ENCODE measurements around the gene IL1RAPL2. TPM values are rescaled to one million over a fixed set of nuclear protein-coding genes. Genes with fewer than 3 reads are reported as not detected.

The IL1RAPL2 gene
- total and polyA plus RNA-seq, 2 of the 4 experiments (the other 2 are of a cell fraction) = 0.03 TPM; not detected in 1

- H3K23ac ChIP-seq (ENCODE audit: low read depth, low read length) = no peak overlapping the region
- H3K4me1 ChIP-seq (ENCODE audit: control insufficient read depth, insufficient read depth, low read length) = no peaks in the 10 kb centered on the region
- no peak overlapping the region for H2BK15ac ChIP-seq (ENCODE audit: low read depth, low read length)
- intact Hi-C loops (cut with micrococcal nuclease) (no loop called here), in situ Hi-C loops (cut with MboI; ENCODE audit: low sequenced_read_pairs) (no loop called here), dilution Hi-C loops (cut with HindIII; ENCODE audit: low sequenced_read_pairs, unreplicated experiment) (no loop called here)
- no peak for TF ChIP-seq RAD21 (IDR thresholded peaks at IDR 0.05; ENCODE audit: low read length)
- TF ChIP-seq SMC3 (IDR thresholded peaks at IDR 0.05; ENCODE audit: low read depth, low read length) = no peak
- no peak for TF ChIP-seq RFX5 (IDR thresholded peaks at IDR 0.05; ENCODE audit: low read depth, low read length)
- TF ChIP-seq FOS (IDR thresholded peaks at IDR 0.05; ENCODE audit: low read depth, low read length) = no peak
- no peak for TF ChIP-seq ELK1 (IDR thresholded peaks at IDR 0.05; ENCODE audit: borderline replicate concordance, low read depth, low read length)
- no peak for TF ChIP-seq RCOR1 (IDR thresholded peaks at IDR 0.05; ENCODE audit: insufficient replicate concordance, low read length)
- TF ChIP-seq USF2 (IDR thresholded peaks at IDR 0.05; ENCODE audit: low read depth, low read length) = no peak
- no peak for TF ChIP-seq CHD1 (IDR thresholded peaks at IDR 0.05; ENCODE audit: low read depth, low read length)
- no peak for TF ChIP-seq MXI1 (IDR thresholded peaks at IDR 0.05; ENCODE audit: borderline replicate concordance, low read depth, low read length)
- TF ChIP-seq CTCF (conservative IDR thresholded peaks at IDR 0.05; ENCODE audit: low read depth, low read length) = no peak
- TF ChIP-seq BHLHE40 (IDR thresholded peaks at IDR 0.05; ENCODE audit: low read depth, low read length) = no peak
- no peak for TF ChIP-seq NFE2L2 (IDR thresholded peaks at IDR 0.05; ENCODE audit: low read depth, low read length)
- TF ChIP-seq MAFK (IDR thresholded peaks at IDR 0.05; ENCODE audit: low read depth, low read length) = no peak
- no peak for TF ChIP-seq MAZ (IDR thresholded peaks at IDR 0.05; ENCODE audit: borderline replicate concordance, low read depth, low read length)
- no peak for TF ChIP-seq CEBPB (IDR thresholded peaks at IDR 0.05; ENCODE audit: low read depth, low read length)
- no peak for TF ChIP-seq POLR2A (IDR thresholded peaks at IDR 0.05; ENCODE audit: low read depth, low read length)
- H4K20me1 ChIP-seq (ENCODE audit: insufficient read depth, low read length) = no peaks in the 10 kb centered on the region
- no peak overlapping the region for H3K4me3 ChIP-seq (ENCODE audit: insufficient read depth, low read depth, low read length)
- H3K27me3 ChIP-seq (ENCODE audit: control insufficient read depth, insufficient read depth, low read length) = no peaks in the 10 kb centered on the region
- no TSS peak for BruUV-seq (replicated peaks)
- no peak overlapping the region for H4K8ac ChIP-seq (ENCODE audit: low read depth in 2 of 2, low read length in 2 of 2)
- H4K91ac ChIP-seq (ENCODE audit: insufficient read depth, low read depth, low read length) = no peak overlapping the region
- H3K79me1 ChIP-seq (ENCODE audit: low read depth in 1 of 2, low read length in 2 of 2) = no peaks in the 10 kb centered on the region
- CTCF ChIA-PET = no interaction called here
- POLR2A ChIA-PET (ENCODE audit: unreplicated experiment) = no interaction called here
- no peak overlapping the region for H3K14ac ChIP-seq (replicated peaks; ENCODE audit: low read depth, low read length)
- no peak overlapping the region for H2AK9ac ChIP-seq (replicated peaks; ENCODE audit: low read depth, low read length, poor library complexity)
- H2BK5ac ChIP-seq (ENCODE audit: low read depth, low read length, poor library complexity, severe bottlenecking) = no peak overlapping the region
- H3K9me3 ChIP-seq (ENCODE audit: control insufficient read depth, insufficient read depth, low read length) = no peaks in the 10 kb centered on the region
- no peak overlapping the region for H2AK5ac ChIP-seq (ENCODE audit: low read depth, low read length)
- WGBS, 2 experiments (ENCODE audit: extremely low coverage in 2 of 2, insufficient read length in 1 of 2) = 20% methylated on average over 1 of the region's 6 CpGs; no CpG with 5 or more reads in 1 of the 2 experiments
- ATAC-seq (ENCODE audit: low read depth) (no peak), DNase-seq (no peak)
- no peak overlapping the region for H2BK120ac ChIP-seq (ENCODE audit: low read depth, low read length)
- H3K56ac ChIP-seq (ENCODE audit: extremely low read depth, insufficient read depth, low read length) = no peak overlapping the region
- H3K4me2 ChIP-seq (ENCODE audit: low read depth, low read length) = no peak overlapping the region
- H3K18ac ChIP-seq (ENCODE audit: low read depth, low read length) = no peak overlapping the region
- H4K5ac ChIP-seq (ENCODE audit: low read depth, low read length) = no peak overlapping the region
- H3K36me3 ChIP-seq (ENCODE audit: control insufficient read depth, insufficient read depth, low read length) = no peaks in the 10 kb centered on the region
- no peaks in the 10 kb centered on the region for H3K9me1 ChIP-seq (ENCODE audit: insufficient read depth, low read length)
- H3K27ac ChIP-seq (ENCODE audit: insufficient read depth, low read length) = no peak overlapping the region
- H3K4ac ChIP-seq (ENCODE audit: low read depth, low read length) = no peak overlapping the region
- no peak overlapping the region for H2AFZ ChIP-seq (replicated peaks; ENCODE audit: low read length, poor library complexity)
- no peak overlapping the region for H2BK20ac ChIP-seq (ENCODE audit: low read depth, low read length)
- H3K9ac ChIP-seq (ENCODE audit: low read depth, low read length) = no peak overlapping the region
These were observed 1186.4 kb downstream of the IL1RAPL2 start for GRCh38 chrX:105752338-105752956.
